HuH-7 (cell line): ENCODE measurements around the gene FCHSD2.

ENCODE experiments used
- DNase-seq: peaks from one replicate; pipeline ENCODE4 v3.0.0; 2011; ENCODE audit warnings: low spot score

The FCHSD2 gene

DNA sequence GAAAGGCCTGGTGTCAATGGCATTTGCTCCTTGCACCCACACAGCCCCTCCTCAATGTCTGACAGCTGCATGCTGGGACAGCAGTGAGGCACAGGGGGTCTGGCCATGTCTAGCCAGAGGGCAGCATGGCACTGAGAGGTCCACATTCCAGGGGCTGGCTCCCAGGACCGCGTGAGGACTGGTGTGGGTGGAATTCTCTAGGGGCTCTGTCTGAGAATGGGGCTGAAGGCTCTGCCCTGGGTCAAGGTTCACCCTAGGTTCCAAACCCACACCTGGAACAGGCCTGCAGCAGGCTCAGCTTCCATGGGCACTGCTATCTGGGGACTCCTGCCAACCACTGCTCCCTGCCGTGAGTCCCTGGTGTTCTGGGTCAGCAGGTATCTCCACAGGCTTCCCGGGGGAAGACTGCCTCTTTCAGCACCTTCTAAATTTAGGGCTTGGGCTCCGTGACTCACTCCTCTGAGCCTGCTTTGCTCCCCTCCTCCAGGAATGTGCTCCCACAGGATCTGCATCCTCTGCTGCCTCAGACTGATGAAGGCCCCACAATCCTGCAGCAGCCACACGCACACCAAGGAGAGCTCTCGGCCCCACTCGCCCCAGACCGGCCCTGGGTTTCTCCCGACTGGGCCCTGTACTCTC is 352.5 kb downstream of the FCHSD2 start:
- no peak for DNase-seq

DNA sequence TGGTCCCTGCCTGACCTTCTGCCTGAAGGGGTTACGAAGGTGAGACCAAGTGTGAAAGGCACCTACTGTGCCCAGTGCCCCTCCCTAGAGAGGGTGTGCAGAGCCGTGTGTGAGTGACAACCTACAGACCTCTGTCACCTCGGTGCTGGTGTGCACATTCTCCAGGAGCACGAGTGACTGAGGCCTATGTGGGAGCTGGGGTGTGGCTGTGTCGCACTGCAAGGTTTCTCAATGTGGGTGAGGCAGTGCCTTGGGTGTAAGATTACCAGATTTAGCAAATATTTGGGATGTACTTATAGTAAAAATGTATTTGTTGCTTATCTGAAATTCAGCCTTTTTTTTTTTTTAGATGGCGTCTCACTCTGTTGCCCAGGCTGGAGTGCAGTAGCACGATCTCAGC is 353.9 kb downstream of the FCHSD2 start:
- no peak for DNase-seq

DNA sequence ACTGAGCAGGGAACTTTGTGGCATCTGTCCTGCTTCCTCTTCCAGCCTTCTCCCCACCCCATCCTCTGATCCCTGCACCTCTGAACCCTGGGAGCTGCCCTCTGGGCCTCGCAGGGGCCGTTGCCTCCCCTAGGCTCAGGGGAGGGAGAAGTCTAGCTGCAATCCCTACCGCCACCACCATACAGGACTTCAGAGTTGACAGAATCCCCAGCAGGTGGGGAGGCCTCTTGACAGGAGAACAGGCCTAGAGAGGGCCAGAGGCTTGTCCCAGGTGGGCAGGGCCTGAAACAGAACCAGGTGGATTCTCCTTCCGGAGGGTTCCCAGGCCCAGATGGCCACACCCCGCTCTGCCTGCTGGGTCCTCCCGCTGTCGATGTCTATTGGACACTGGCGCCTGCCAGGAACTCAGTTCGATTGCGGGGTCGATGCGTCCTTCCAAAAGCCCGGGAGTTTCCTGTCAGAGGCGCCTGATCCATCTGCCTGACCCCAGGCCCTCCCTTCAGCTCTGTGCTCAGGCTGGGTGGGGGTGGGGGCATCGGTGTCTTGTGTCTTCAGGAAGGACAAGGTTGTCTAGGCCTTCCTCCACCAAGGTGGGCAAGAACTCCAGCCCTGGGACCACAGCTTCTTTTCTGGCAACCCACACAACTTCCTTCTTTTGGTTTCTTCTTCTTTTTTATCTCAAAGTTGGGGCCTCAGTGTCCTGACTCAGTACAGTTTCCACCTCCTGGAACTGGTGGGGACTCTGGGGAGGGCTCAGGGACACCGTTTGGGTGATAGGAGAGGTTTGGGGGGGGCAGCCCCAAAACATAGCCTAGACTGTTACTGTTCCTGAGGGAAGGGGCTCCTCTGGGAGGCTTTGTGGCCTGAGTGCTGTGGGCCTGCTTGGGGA is 354.7 kb downstream of the FCHSD2 start:
- DNase-seq = peak; percentile 81
